Brain microvascular endothelial cell (primary cell): Measurements from ENCODE around the gene SLITRK6.

Experiments
- DNase-seq: peaks from one replicate; pipeline ENCODE4 v3.0.0-alpha.2; 2020
- H3K27ac ChIP-seq: fragments of 250-450 bp; sonication (Bioruptor Pico); 2 replicates; pipeline ENCODE4 v1.5.1; 2020; ENCODE audit warnings: mild to moderate bottlenecking, moderate library complexity
- H3K27me3 ChIP-seq: fragments of 250-450 bp; sonication (Bioruptor Pico); replicated peaks from 2 replicates; pipeline ENCODE4 v1.5.1; 2020; ENCODE audit warnings: mild to moderate bottlenecking
- H3K36me3 ChIP-seq: fragments of 250-450 bp; sonication (Bioruptor Pico); replicated peaks from 2 replicates; pipeline ENCODE4 v1.5.1; 2020; ENCODE audit warnings: mild to moderate bottlenecking
- H3K4me3 ChIP-seq: 2 replicates; pipeline ENCODE4 v1.5.1; 2011; ENCODE audit warnings: low read depth, mild to moderate bottlenecking, control low read depth, low read length, moderate library complexity
- CTCF ChIP-seq: IDR thresholded peaks from 2 replicates; pipeline ENCODE4 v1.5.1; 2011; ENCODE audit warnings: low read depth, mild to moderate bottlenecking, moderate library complexity, low read length, control low read depth, inconsistent platforms; ENCODE audit errors: missing control alignments
- in situ Hi-C: cut with HindIII; loops from 2 replicates; pipeline ENCODE4 v1.10.0; 2017; ENCODE audit warnings: low sequenced_read_pairs, low pct_ligation_motif_present

SLITRK6 gene

GRCh38 chr13:85806553-85807175, 7.4 kb upstream of the SLITRK6 start:
- peak; percentile 35 for TF ChIP-seq CTCF
- Histone ChIP-seq H3K27ac (no peak overlapping the region), H3K27me3 (no peaks in the 10 kb centered on the region), H3K36me3 (no peaks in the 10 kb centered on the region), H3K4me3 (no peak overlapping the region)
- no peak for DNase-seq
- in situ Hi-C loops = loop anchor here (25.0 kb wide), 1 partner anchor 919 kb away; no protein-coding TSS in a partner anchor

- in situ Hi-C loops = no loop called here
- H3K27ac ChIP-seq = no peak overlapping the region
- no peaks in the 10 kb centered on the region for H3K36me3 ChIP-seq
- no peak for TF ChIP-seq CTCF
- H3K27me3 ChIP-seq = no peaks in the 10 kb centered on the region
- DNase-seq = no peak
- no peak overlapping the region for H3K4me3 ChIP-seq
Measured at GRCh38 chr13:85798556-85798955, 663 bp downstream of the SLITRK6 start.

GRCh38 chr13:85797311-85797710, 1.9 kb downstream of the SLITRK6 start:
- Histone ChIP-seq H3K27ac (no peak overlapping the region), H3K27me3 (no peaks in the 10 kb centered on the region), H3K36me3 (no peaks in the 10 kb centered on the region), H3K4me3 (no peak overlapping the region)
- no peak for TF ChIP-seq CTCF
- in situ Hi-C loops = no loop called here
- no peak for DNase-seq

- no peaks in the 10 kb centered on the region for H3K36me3 ChIP-seq
- no peak for DNase-seq
- in situ Hi-C loops = no loop called here
- H3K27ac ChIP-seq = no peak overlapping the region
- no peaks in the 10 kb centered on the region for H3K27me3 ChIP-seq
- no peak for TF ChIP-seq CTCF
- no peak overlapping the region for H3K4me3 ChIP-seq
Measured at GRCh38 chr13:85785205-85785604, 14.0 kb downstream of the SLITRK6 start.

GRCh38 chr13:85772367-85772766, 26.9 kb downstream of the SLITRK6 start:
- no peaks in the 10 kb centered on the region for H3K27me3 ChIP-seq
- no peak overlapping the region for H3K4me3 ChIP-seq
- no peaks in the 10 kb centered on the region for H3K36me3 ChIP-seq
- no peak overlapping the region for H3K27ac ChIP-seq
- in situ Hi-C loops = no loop called here
- TF ChIP-seq CTCF = no peak
- DNase-seq = peak; percentile 36

GRCh38 chr13:85771856-85772255, 27.4 kb downstream of the SLITRK6 start:
- no peaks in the 10 kb centered on the region for H3K27me3 ChIP-seq
- DNase-seq = peak; percentile 1
- no peak overlapping the region for H3K27ac ChIP-seq
- TF ChIP-seq CTCF = no peak
- no peak overlapping the region for H3K4me3 ChIP-seq
- in situ Hi-C loops = no loop called here
- H3K36me3 ChIP-seq = no peaks in the 10 kb centered on the region
